Stimulated activated CD8-positive, alpha-beta memory T cell treated with anti-CD3 and anti-CD28 coated beads, Interleukin-15, amount 100 ng/mL, for 4 hours (primary cell): ENCODE measurements around the gene DIP2C.
"Not testable (repeated sequence)": the region's sequence is repeated elsewhere in the genome, so short reads cannot be mapped to it uniquely, and the experiment has no call there.

Experiments used
- DNase-seq, 2 donors: peaks; one replicate each; pipeline ENCODE4 v3.0.0-alpha.2; 2020; ENCODE audit warnings: low read depth in 2 of 2

The DIP2C gene

DNA sequence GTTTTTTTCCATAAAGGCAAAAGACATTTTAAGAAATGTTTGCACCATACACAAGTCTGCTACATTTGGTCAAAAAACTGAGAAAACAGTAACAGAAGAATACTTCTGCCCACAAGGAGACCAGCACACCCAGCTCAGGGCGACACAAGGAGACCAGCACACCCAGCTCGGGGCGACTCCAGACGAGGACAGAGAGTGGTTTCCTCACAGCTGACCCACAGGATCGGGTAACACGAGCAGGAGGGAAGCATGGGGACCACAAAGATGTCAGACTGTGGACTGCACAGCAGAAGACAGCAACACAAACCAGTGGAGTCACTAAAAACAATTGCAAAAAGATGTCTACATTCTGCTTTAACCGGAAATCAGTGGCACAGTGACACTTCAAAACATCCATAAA lies 237.6 kb downstream of the DIP2C start:
- DNase-seq = no peak

GRCh38 chr10:451021-451471 lies 238.4 kb downstream of the DIP2C start:
- peak; percentile 20 to 41 for DNase-seq

DNA sequence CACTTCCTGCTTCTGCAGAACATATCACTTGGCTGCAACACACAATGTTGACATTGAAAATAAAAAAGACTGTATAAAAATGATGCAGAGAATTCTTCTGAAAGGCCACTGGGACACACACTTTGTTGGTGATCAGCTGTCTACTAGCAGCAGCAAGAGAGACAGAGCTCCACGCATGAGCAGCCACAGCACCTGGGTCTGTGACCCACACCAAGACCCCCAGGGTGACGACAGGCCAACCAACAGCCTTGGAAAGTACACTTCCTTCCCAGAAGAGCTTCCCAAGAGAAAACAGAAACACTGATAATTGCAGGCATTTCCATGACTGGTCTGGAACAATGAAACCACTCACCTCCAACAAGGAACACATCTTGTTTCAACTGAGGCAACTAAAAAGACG lies 239.0 kb downstream of the DIP2C start:
- no peak for DNase-seq

GRCh38 chr10:449331-449730 lies 240.1 kb downstream of the DIP2C start:
- DNase-seq = not testable (repeated sequence)

- no peak for DNase-seq
Measured at GRCh38 chr10:443459-443858, 246.0 kb downstream of the DIP2C start.

- DNase-seq = no peak
Measured at GRCh38 chr10:442209-442608, 247.3 kb downstream of the DIP2C start.

DNA sequence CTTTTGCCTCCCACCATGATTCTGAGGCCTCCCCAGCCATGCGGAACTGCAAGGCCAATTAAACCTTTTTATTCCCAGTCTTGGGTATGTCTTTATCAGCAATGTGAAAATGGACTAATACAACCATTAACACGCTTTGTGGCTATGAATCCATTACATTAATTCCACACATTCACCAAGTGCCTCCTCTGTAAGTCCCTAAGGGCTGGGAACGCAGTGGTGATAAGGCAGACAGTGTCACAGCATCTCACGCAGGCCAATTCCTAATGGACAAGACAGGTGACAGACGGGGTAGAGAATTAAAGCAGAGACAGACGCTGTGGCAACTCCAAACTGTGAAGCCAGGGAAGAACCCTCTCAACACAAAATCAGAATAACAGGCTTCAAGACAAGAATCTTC lies 247.8 kb downstream of the DIP2C start:
- no peak for DNase-seq

GRCh38 chr10:440127-440526 lies 249.3 kb downstream of the DIP2C start:
- DNase-seq = no peak

DNA sequence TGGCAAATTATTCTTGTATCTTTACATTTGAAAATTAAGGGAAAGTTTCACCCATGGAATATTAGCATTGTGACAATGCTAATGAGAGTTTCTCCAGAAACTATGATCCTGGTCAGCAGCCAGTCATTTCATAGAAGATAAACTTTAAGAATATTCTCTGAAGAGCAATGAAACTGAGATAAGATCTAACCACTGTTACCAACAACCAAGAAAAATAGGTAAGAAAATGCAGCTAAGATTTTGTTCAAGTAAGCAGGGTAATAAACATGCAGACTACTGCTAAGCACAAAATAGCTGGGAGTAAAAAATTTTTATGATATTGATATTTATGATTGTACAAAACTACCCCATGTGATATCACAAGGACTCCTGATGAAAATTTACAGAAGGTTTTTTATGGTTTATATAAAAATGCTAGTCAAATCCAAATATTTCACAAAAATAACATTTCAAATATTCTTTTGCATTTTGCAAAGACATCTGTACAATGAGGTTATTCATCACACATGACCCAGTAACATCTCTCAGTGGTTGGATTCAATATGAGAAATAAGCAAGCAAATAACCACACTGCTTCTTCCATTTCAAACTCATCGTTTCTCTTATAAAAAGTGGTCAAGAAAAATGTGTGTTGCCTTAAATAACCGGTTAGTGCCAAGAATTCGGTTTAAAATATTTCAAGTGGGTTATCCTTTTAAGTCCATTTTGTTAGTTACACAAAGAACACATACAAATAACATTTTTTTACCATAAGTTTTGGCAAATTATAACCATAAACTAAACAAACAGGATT lies 251.6 kb downstream of the DIP2C start:
- no peak for DNase-seq

DNA sequence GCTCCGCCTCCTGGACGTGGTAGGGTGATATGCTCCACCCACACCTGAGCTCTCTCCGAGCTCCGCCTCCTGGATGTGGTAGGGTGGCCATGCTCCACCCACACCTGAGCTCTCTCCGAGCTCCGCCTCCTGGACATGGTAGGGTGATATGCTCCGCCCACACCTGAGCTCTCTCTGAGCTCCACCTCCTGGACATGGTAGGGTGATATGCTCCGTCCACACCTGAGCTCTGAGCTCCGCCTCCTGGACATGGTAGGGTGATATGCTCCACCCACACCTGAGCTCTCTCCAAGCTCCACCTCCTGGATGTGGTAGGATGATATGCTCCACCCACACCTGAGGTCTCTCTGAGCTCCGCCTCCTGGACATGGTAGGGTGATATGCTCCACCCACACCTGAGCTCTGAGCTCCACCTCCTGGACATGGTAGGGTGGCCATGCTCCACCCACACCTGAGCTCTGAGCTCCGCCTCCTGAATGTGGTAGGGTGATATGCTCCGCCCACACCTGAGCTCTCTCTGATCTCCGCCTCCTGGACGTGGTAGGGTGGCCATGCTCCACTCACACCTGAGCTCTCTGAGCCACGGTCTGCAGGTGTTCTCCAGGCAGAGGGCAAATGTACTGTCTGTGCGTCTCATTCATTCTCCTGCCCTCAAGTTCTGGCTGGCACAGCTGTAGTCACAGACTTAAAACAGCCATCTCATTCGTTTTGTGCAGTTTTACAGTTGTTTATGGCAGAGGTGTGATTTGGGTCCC lies 252.4 kb downstream of the DIP2C start:
- DNase-seq = no peak

- no peak for DNase-seq
Measured at GRCh38 chr10:436013-436697, 253.3 kb downstream of the DIP2C start.

DNA sequence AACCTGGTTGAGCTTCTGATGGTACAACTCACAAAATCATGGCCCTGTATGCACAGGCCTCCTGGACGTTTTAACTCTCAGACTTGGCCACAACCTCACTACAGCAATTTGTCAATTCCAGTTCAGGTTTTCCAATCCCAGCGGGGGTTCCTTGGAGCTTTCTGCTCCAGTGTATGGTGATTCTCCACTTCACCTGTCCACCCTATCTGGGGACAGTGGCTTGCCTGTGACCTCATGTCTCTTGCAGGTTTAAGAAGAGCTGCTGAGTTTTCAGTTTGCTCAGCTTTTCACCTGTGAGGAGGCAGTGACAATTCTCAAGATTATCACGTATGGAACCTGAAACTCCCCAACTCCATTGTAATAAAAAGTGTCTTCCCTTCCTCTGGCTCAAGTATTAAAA lies 254.1 kb downstream of the DIP2C start:
- no peak for DNase-seq

DNA sequence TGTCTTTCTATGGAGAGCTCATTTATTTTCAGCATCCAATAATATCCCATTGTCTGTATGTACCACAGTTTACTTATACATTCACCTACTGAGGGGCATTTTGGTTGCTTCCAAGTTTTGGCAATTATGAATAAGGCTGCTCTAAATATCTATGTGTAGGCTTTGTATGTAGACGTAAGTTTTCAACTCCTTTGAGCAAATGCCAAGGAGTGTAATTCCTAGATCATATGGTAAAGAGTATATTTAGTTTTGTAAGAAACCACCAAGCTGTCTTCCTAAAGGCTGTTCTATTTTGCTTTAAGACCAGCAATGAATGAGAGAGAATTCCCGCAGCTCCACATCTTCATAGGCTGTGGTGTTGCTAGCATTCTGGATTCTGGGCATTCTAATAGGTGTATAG lies 259.8 kb downstream of the DIP2C start:
- no peak for DNase-seq

DNA sequence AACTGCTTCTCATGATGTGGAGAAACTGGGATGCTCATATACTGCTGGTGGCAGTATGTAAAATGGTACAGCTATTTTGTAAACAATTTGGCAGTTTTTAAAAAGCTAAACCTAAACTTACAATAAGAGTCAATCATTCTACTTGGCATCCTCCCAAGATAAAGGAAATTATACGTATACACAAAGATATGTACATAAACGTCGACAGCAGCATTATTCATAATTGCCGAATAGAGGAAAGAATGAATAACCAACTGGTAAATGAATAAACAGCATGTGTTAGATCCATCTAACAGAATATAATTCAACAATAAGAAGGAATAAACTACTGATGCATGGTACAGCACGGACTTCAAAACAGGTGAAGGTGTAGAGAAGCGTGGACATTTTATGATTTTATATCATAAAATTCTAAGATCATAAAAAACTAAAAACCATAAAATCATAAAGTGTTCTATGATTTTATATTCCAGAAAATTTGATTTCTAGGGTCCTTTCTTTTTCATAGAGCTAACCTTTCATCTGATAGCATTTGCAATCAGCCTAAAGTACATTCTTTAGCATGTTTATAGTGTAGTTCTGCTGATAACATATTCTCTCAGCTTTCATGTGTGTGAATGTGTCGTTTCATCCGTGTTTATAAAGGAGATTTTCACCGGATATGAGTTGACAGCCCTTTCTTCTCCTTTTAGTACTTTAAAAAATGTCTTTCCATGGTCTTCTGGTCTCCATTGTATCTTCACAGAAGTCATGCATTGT lies 261.5 kb downstream of the DIP2C start:
- no peak for DNase-seq

DNA sequence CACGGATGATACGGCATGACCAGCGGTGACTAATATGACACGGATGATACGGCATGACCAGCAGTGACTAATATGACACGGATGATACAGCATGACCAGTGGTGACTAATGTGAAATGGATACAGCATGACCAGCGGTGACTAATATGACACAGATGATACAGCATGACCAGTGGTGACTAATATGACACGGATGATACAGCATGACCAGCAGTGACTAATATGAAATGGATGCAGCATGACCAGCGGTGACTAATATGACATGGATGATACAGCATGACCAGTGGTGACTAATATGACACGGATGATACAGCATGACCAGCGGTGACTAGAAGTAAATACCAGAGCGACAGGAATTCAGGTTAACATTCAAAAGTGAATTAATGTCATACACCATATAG lies 264.1 kb downstream of the DIP2C start:
- DNase-seq = not testable (repeated sequence)

GRCh38 chr10:424724-425123 lies 264.7 kb downstream of the DIP2C start:
- DNase-seq = not testable (repeated sequence)

DNA sequence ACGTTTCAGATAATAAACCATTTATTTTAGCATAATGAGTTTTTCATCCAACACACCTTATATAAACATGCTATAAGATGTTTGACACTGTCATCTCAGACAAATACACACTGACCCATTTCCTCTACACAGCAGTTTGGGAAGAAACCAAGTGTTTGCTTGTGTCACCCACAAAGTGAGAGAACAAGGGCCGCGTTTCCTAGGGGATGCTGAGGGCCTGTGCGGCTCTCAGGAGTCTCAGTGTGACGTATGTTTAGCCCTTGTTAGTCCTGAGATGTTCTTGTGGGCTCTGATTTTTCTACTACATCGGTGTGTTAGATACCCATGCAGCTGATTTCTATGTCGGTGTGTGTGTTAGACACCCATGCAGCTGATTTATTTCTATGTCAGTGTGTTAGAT lies 266.3 kb downstream of the DIP2C start:
- DNase-seq = no peak

DNA sequence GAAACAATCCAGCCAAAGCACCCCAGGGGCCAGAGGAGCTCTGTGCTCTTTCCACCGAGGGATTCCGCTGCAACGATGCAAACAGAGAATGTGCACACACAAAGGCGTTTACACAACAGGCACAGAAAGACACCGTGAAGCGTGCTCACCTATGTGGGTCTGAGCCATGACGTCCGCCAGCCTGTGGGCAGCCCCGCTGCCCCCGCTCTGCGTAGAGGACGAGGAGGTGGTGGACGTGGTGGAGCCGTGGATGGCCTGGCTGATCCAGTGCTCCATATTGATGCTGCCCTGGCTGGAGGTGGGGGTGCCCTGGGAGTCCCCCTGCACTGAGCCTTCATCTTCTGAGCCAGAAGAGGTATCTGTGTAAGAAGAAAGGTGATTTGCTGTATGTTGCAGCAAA lies 266.8 kb downstream of the DIP2C start:
- DNase-seq = no peak

DNA sequence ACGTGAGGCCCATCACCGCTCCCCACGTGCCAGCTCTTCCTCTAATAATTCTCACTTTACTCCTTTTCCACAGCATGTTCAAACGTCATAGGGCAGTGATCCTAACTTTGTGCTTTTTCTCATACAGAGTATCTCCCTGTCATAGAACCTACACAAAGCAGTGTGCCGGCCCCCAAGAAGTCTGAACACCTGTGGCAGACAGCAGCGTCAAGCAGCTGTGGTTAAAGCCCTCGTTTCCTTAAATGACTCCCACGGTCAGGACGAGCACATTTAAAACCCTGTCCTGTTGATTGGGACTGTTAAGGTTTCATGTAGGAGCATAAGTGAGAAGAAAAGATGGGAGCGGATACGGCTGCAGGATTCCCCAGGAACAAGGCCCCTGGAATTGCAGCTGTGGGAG lies 267.2 kb downstream of the DIP2C start:
- DNase-seq = no peak

DNA sequence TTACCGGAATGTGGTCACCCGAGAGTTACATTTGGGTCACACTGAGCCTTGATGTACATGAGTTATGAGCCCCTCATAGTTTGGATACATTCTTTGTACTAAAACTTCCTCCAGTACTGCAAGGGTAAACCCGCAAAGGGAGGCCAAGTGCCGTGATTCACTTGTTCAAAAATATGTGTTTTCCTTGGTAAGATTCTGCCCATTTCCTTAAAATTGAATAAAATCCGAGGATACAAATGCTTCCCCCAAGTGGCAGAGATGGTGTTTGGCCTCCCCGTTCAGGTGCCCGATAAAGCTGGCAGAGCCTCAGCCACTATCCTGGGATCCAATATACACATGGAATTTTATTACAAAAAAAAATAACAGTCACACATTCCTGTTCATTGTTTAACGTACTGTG lies 268.3 kb downstream of the DIP2C start:
- no peak for DNase-seq

GRCh38 chr10:420154-421121 lies 269.0 kb downstream of the DIP2C start:
- DNase-seq = no peak
